ENCODE results near the gene BUD23.
"Not testable (repeated sequence)": the region's sequence is repeated elsewhere in the genome, so short reads cannot be mapped to it uniquely, and the experiment has no call there.

- TF ChIP-seq EP300 (IDR thresholded peaks at IDR 0.05); CTCF (IDR thresholded peaks at IDR 0.05); POLR2A (IDR thresholded peaks at IDR 0.05; ENCODE audit: low read depth): not testable (repeated sequence)
Observed at GRCh38 chr7:73676062-73676461, 7.3 kb upstream of the BUD23 start.

All from esophagus muscularis mucosa (tissue), 4 donors.